Stimulated activated CD8-positive, alpha-beta memory T cell treated with anti-CD3 and anti-CD28 coated beads, Interleukin-4, amount 100 ng/mL, for 1 hour (primary cell): ENCODE measurements around the gene CNEP1R1.
A peak's percentile ranks its signal among the peaks of the same experiment; 100 is the strongest.

Experiments used
- DNase-seq, 2 donors: peaks; one replicate each; pipeline ENCODE4 v3.0.0-alpha.2; 2020; ENCODE audit warnings: low read depth in 2 of 2, low spot score in 1 of 2

The CNEP1R1 gene

DNA sequence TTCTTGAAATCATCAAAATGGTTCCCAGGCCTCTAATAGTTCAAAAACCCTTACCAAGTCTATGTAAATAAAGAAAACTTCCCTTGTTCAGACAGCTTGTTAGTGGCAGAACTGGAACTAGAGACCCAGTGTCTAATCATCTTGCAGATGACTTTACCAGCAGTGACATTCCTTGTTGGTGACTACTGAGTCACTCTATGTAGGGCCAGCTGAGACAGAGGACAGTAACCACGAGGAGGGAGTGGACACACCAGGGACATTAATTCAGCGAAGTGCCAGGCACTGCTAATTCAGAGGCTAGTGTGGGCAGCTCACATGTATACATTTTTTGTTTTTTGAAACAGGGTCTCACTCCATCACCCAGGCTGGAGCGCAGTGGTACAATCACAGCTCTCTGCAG is 34.6 kb downstream of the CNEP1R1 start:
- DNase-seq: no peak

- no peak for DNase-seq
Observed at GRCh38 chr16:50061326-50061725, 36.3 kb downstream of the CNEP1R1 start.

DNA sequence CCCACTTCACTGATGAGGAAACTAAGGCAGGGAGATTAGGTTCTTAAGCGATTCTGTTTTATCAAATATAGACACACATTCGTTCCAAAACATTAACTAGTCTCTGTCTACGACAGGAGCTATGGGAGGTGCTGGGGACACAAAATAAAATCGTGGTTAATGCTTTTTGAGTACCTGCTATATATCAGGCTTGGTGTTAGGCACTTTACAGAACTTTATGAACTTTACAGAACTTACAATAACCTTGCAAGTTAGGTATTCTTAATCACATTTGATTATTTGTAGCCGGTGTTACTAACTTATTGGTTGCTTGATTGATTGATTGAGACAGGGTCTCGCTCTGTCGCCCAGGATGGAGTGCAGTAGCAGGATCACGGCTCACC is 40.2 kb downstream of the CNEP1R1 start:
- no peak for DNase-seq

DNA sequence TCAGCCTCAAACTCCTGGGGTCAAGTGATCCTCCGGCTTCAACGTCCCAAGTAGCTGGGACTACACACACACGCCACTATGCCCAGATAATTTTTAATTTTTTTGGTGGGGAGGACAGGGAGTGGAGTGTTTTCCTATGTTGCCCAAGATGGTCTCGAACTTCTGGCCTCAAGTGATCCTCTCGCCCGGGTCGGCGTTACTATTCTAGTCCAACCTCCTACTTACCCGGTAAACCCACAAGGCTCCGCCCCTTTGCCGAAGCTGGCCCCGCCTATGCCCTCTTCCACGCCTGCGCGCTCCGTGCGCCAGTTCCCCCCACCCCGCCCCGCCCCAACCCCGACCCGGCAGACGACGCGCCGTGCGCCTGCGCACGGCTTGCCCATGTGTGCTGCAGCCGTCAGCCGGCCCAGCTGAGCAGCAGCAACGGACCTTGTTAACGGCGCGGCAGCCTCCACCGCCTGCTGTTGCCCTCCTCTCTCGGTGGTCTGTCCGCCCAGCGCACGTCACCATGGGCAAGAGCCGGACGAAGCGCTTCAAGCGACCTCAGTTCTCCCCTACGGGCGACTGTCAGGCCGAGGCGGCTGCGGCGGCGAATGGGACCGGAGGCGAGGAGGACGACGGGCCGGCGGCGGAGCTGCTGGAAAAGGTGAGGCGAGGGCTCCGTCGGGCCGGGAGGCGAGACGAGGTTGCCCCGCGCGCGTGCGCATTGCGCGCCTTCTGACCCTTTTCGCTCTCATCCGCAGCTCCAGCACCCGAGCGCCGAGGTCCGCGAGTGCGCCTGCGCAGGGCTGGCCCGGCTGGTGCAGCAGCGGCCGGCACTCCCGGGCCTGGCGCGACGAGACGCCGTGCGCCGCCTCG is 40.8 kb downstream of the CNEP1R1 start, which contains the start of gene HEATR3:
TSS of gene HEATR3 (plus strand) at position 347 of the 858 bp plus-strand sequence. CDS start at position 509, 162 bp downstream.
- peak; percentile 80 to 89 for DNase-seq

- no peak for DNase-seq
Observed at GRCh38 chr16:50066482-50067289, 41.7 kb downstream of the CNEP1R1 start.

DNA sequence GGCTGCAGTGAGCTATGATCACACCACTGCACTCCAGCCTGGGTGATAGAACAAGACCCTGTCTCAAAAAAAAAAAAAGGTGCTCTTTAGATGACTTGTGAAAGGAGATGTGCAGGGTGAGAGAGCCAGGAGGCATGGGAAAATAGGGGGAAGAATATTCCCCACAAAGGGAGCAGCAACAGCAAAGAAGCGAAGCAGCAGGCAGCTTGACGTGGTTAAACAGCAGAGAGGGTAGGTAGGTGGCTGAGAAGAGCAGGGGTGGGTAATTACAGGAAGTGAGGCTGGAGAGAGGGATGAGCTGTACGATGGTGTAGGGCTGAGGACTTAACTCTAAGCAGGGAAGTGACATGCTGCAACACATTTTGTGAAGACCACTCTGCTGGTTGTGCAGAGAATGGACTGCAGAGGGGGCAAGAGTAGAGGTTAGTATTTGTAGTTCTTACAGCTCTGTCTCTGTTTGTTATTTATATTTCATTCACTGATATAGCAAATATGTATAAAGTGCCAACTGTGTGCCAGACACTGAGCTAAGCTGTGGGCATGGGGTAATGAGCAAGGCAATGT is 42.3 kb downstream of the CNEP1R1 start:
- no peak for DNase-seq

- no peak for DNase-seq
Observed at GRCh38 chr16:50068550-50068949, 43.5 kb downstream of the CNEP1R1 start.

- no peak for DNase-seq
Observed at GRCh38 chr16:50069060-50069459, 44.0 kb downstream of the CNEP1R1 start.

GRCh38 chr16:50071075-50071671 is 46.1 kb downstream of the CNEP1R1 start:
- DNase-seq: no peak

- DNase-seq: no peak
Observed at GRCh38 chr16:50072730-50073129, 47.7 kb downstream of the CNEP1R1 start.

DNA sequence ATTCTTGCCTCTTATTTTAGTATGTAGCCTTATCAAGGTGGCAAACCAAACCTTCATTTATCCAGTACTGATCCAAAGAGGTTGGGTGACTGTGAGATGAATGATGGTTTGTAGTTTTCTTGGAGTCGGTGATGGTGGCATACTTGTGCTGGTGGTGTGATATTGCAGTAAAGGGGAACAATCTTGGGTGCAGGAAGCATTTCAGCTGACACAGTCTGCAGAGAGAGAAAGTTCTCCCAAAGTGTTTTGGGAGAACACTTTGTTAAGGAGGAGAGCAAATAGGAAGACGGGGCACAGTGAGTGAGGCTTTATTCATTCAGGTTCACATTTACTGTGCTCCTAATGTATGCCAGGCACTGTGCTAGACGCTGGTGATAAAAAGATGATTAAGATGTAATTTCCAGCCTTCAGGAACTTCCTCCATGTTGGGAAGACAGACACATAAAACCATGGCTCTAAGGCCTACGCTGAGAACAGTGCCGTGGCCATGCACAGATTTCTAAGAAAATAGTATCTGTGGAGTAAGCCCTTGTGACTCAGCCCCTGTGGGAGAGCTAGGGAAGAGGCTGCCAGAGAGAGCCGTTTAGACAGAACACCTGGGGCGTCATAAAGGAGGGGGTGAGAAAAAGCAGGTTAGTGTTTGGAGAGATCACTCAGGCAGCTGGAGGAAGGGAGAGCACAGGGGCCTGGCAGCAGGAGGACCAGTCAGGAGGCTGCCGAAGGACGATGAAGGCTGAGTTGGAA is 54.5 kb downstream of the CNEP1R1 start:
- no peak for DNase-seq

DNA sequence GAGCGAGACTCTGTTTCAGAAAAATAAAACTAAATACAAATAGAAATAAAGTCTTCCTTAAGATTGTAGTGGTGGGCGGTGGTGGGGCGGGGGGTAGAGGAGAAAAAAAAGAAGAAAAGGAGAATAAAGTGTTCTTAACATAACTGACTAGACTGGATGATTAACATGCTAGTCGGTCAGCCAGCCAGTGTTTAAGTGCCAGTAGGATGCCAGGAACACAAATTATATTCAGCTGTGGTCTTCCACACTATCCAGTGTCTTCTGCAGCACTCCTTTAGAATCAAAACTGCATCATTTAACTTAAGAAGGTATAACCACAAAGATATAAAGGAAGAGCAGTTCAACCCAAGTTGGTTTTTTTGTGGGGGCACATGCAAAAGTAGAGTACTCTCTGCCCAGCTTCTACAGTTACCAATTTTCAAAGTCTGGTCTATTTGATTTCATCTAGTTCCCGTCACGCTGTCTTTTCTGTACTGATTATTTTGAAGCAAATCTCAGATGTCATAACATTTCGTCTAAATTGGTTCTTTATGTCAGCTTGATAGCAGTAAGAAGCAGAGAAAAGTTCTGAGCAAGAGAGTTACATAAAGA is 56.5 kb downstream of the CNEP1R1 start:
- no peak for DNase-seq

DNA sequence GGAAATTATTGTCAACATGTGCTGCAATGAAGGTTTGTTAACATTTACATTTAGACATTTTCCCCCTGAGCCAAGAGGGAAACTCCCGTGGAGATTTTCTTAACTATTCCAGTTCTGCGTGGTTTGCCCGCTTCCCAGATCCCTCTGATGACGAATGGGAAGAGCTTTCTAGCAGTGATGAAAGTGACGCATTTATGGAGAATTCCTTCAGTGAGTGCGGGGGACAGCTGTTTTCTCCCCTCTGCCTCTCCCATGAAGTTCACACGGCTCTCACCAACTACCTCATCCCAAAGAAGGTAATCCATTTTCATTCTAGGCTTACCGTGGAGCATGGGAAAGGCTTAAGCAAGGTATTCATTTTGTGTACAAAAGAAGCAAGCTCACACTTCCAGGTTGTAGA is 59.0 kb downstream of the CNEP1R1 start:
- DNase-seq: no peak

- DNase-seq: no peak
Observed at GRCh38 chr16:50086176-50086575, 61.2 kb downstream of the CNEP1R1 start.
